Astrocyte (in vitro differentiated cells and primary cell): ENCODE results near the gene PPM1M.

Source experiments
- EZH2 ChIP-seq: IDR thresholded peaks from 2 replicates; pipeline ENCODE4 v1.6.1; 2012; ENCODE audit warnings: mild to moderate bottlenecking, low read length, inconsistent platforms; ENCODE audit not compliant: insufficient read depth
- TF ChIP-seq, protein P1 (sequence below): IDR thresholded peaks from 2 replicates; pipeline ENCODE4 v1.5.1; 2011; ENCODE audit warnings: low read depth, mild to moderate bottlenecking, inconsistent platforms, low read length, moderate library complexity; ENCODE audit not compliant: insufficient read depth

DNA sequence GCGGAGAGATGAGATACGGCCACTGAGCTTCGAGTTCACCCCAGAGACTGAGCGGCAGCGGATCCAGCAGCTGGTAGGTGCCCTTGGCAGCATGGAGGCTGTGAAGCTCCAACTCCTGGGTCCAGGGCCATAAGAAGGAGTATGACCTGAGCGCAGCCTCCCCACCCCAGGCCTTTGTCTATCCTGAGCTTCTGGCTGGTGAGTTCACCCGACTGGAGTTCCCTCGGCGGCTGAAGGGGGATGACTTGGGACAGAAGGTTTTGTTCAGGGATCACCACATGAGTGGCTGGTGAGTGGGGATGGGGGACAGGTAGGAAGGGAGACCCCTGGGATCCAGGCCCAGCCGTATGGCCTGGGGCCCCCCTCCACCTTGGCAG is 2.6 kb downstream of the PPM1M start:
- TF ChIP-seq, protein P1, sequence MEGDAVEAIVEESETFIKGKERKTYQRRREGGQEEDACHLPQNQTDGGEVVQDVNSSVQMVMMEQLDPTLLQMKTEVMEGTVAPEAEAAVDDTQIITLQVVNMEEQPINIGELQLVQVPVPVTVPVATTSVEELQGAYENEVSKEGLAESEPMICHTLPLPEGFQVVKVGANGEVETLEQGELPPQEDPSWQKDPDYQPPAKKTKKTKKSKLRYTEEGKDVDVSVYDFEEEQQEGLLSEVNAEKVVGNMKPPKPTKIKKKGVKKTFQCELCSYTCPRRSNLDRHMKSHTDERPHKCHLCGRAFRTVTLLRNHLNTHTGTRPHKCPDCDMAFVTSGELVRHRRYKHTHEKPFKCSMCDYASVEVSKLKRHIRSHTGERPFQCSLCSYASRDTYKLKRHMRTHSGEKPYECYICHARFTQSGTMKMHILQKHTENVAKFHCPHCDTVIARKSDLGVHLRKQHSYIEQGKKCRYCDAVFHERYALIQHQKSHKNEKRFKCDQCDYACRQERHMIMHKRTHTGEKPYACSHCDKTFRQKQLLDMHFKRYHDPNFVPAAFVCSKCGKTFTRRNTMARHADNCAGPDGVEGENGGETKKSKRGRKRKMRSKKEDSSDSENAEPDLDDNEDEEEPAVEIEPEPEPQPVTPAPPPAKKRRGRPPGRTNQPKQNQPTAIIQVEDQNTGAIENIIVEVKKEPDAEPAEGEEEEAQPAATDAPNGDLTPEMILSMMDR = no peak
- TF ChIP-seq EZH2 = no peak
